GM12801 (cell line): ENCODE data around the gene GORASP2.

Source experiments
- CTCF ChIP-seq: IDR thresholded peaks from one replicate; pipeline ENCODE4 v1.5.1; 2011; ENCODE audit warnings: control low read depth; ENCODE audit not compliant: insufficient read length; ENCODE audit errors: extremely low read depth

GORASP2 gene

GRCh38 chr2:170887896-170888295, 41.2 kb upstream of the GORASP2 start:
- no peak for TF ChIP-seq CTCF

- no peak for TF ChIP-seq CTCF
These were observed 37.2 kb upstream of the GORASP2 start for GRCh38 chr2:170891893-170892292.

GRCh38 chr2:170892391-170892951, 36.6 kb upstream of the GORASP2 start:
- TF ChIP-seq CTCF = no peak

- no peak for TF ChIP-seq CTCF
These were observed 33.9 kb upstream of the GORASP2 start for GRCh38 chr2:170895023-170895757.

GRCh38 chr2:170896622-170897021, 32.4 kb upstream of the GORASP2 start:
- no peak for TF ChIP-seq CTCF

- no peak for TF ChIP-seq CTCF
These were observed 31.9 kb upstream of the GORASP2 start for GRCh38 chr2:170897108-170897507.

- no peak for TF ChIP-seq CTCF
These were observed 23.2 kb upstream of the GORASP2 start for GRCh38 chr2:170905864-170906263.
